Measurements from ENCODE around the gene RCAN2.

DNA sequence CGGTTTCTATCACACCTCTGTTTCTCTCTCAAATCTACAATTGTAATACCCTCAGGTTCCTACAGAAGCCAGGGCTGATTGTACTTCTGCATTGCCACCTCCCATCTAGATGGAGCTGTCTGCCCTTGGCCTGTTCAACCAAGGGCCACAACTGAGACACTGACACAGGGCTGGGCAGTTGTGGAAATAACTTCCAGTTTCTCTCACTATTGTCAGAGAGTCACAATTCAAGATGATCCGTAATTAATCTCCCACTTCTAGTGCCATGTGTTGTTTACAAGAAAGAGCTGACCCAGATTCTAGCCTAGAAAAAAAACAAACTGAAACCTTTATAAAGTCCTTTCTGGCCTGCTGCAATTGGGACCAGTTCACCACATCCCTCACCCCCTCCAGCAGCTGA lies 22.2 kb downstream of the RCAN2 start:
- TF ChIP-seq EP300 (IDR thresholded peaks at IDR 0.05) (no peak), CTCF (IDR thresholded peaks at IDR 0.05) (no peak), POLR2A (IDR thresholded peaks at IDR 0.05) (no peak)

Measured in gastroesophageal sphincter (tissue), 3 donors.